GM11168 (cell line): ENCODE results near the gene LRRC30.

ENCODE experiments used
- in situ Hi-C: fragments of 300-500 bp; cut with MboI; formaldehyde crosslinking; loops from one replicate; pipeline ENCODE4 v1.12.0; 2022; ENCODE audit warnings: low sequenced_read_pairs; ENCODE audit not compliant: unreplicated experiment

The LRRC30 gene

DNA sequence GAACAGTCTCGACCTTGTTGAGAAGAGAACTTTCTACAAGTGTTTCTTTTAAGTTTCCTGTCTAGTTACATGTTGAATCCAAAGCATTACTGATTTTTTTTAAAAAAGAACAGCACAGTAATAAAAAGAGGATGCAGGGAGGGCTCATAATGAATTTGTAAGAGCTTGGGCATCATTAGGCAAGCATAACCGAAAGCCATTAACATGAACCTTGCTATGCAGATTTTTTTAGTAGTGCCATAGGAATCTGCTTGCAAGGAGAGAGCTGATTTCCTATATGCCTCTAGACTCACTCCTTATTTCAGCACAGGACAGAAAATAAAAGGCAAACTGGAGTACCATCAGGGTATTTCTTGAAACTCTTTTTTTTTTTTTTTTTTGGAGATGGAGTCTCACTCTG is 5.2 kb downstream of the LRRC30 start:
- in situ Hi-C loops, result no loop called here

GRCh38 chr18:7236933-7237332 is 6.0 kb downstream of the LRRC30 start:
- in situ Hi-C loops, result no loop called here

GRCh38 chr18:7237673-7238272 is 6.9 kb downstream of the LRRC30 start:
- in situ Hi-C loops, result no loop called here

DNA sequence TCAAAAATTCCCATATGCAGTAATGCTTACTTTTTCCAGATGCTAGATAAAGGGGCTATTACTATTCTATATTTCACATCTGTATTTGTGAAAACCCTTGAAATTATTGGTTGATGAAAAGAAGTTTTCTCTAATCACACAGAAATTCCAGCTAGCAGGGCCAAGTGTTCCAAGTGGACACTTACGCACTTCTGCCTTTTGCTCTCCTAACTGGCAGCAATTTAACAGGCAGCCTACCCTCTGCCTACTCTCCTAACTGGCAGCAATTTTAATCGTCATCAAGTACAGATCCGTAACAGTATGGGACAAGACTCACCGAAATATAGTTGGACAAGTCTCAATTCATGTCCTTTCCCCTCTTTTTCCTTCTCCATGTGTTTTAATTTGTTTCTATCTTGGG is 12.0 kb downstream of the LRRC30 start:
- in situ Hi-C loops, result no loop called here

DNA sequence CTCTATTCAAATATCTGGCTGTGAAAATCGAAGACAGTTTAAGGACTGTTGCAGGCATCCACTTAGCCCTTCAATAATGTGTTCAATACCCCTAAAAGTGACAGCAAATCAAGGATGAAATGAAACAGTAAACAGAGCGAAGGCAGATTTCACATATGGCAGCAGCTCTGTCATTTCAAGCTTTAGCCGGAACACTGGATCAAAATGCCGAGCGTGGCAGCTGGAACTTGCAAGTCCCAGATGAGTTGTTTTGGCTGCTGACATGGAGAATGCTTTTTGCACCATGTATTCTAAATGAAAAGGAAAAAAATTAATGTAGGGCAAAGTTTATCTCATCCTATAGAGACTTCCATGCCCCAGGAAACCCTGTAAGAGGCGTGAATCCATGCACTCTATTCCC is 18.0 kb downstream of the LRRC30 start:
- in situ Hi-C loops, result no loop called here

DNA sequence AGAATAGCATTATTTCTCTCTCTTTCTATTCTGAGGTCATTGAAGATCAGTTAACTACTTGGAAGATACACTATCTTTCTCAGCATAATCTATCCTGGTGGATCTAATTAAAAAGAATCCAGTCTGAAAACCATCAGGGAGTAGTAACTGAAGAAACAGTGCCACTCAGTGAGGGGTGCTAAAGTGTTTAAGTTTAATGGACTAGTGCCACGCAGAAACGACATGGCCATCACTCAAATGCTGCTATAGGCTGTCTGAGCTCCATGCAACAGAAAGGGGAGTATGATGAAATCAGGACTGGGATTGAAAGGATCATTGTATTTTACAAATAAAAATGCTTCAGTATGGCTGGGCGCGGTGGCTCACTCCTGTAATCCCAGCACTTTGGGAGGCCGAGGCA is 23.3 kb downstream of the LRRC30 start:
- in situ Hi-C loops, result no loop called here

GRCh38 chr18:7255054-7255453 is 24.2 kb downstream of the LRRC30 start:
- in situ Hi-C loops, result no loop called here

DNA sequence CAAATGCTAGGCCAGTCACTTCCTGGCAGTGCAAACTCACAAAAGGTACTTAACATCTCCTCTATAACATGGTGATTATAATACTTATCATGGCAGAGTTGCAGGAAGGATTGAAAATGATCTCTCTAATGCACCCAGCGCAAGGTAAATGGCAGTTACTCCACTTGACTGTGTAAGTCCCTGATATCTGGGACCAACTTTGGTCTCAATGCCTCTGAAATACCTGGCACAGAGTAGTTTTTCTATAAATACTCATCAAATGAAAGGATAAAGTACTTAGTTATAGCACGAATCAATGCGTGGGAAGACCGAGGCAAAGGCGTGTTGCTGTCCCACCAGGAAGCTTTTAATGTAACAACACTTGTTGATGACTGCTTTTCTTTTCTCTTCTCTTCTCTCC is 24.8 kb downstream of the LRRC30 start:
- in situ Hi-C loops, result no loop called here

GRCh38 chr18:7256618-7257425 is 25.9 kb downstream of the LRRC30 start:
- in situ Hi-C loops, result no loop called here

DNA sequence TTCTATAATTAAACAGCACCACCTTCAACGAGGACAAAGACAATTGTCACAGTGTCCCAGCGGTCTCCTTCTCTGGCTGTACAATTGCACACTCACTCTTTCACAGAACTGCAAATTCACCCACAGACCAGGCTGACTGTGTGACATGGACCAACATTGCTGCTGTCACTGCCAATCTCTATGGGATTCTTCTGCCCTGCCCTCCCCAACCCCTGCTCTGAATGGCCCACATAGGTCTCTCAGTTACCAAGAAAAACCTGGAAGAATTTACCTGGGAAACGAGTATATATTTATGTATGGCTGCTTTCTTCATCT is 26.5 kb downstream of the LRRC30 start:
- in situ Hi-C loops, result no loop called here

- in situ Hi-C loops, result no loop called here
These were observed 28.6 kb downstream of the LRRC30 start for GRCh38 chr18:7259475-7259874.

DNA sequence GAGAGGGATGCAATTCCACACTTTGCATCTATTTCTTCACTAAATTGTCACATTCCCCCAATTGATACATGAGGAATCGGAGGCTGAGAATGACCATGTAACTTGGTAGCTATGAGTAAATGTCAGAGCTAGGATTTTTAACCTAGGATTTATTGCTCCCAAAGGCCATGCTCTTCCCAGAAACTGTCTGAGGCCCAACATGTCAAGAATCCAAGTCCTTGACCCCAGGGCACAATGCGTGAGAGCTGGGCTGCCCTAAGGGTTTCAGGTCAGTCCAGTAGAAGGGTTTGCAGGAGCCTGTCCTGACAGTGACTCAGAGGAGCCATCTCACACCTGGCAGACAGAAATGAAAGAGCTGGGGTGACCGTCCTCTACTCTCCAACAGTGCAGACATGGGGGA is 30.3 kb downstream of the LRRC30 start:
- in situ Hi-C loops, result no loop called here

- in situ Hi-C loops, result no loop called here
These were observed 37.1 kb downstream of the LRRC30 start for GRCh38 chr18:7267973-7268372.

DNA sequence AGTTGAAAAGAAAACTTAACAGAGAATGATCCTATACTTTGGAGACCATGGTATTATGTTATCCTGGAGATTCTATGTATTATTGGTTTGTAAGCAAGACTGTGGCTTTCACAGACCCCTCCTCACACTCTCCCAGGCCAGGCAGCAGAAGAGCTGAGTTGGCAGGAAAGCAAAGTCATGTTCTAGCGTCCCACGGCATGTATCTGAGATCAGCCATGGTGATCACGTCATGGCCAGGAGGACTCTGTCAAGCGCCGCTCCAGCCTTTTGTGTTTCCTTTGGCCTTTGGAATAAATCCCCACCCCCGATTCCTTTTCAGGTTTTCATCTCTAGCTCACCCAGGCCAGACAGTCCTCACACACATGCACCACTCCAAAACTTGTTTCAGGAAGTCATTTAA is 39.1 kb downstream of the LRRC30 start:
- in situ Hi-C loops, result no loop called here

GRCh38 chr18:7272311-7273049 is 41.6 kb downstream of the LRRC30 start:
- in situ Hi-C loops, result no loop called here

DNA sequence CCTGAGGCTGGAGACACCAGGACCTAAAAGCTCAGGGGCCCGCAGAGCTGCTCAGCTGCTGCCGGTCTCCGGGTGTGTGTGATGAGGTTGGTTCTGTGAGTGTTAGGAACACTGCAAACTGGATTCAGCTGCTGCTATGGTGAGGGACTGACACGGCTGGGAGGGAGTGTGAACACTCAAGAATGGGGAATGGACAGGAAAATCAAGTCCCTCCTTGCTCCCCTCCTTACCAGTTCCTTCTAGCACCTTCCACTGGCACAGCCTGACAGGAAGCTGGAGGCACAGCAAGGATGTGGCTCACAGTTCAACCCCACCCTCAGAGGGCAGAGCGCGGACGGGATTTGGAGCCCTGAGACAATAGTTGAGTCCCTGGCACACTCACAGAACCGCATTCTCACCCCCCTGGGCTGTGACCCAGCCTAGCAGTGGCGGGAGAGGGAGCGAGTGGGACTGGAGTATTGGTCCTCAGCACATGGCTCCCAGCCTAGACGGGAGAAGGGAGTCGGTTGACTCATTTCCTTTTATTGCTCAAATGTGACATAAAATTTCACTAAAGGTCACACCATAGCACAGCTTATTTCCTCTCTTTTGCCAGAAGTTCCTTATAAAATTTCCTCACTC is 42.5 kb downstream of the LRRC30 start:
- in situ Hi-C loops, result no loop called here

GRCh38 chr18:7281579-7281978 is 50.7 kb downstream of the LRRC30 start:
- in situ Hi-C loops, result no loop called here
